GM23338 (cell line): Measurements from ENCODE around the gene HDHD5. TPM values are rescaled to one million over a fixed set of nuclear protein-coding genes. Genes with fewer than 3 reads are reported as not detected.

Source experiments
- ATAC-seq: fragments of 200-7000 bp; cut with Tn5 transposase; 3 replicates; pipeline ENCODE4 v1.9.1; 2020
- DNase-seq: peaks from one replicate; pipeline ENCODE4 v3.0.0-alpha.2; 2015; ENCODE audit warnings: low spot score
- H2AFZ ChIP-seq: fragments of 200-600 bp; sonication (generic); 2 replicates; pipeline ENCODE4 v1.8.0; 2016; ENCODE audit warnings: antibody characterized with exemption, mild to moderate bottlenecking, moderate library complexity
- H3F3A ChIP-seq: fragments of 200-600 bp; sonication (generic); replicated peaks from 2 replicates; pipeline ENCODE4 v1.8.0; 2017; ENCODE audit warnings: antibody characterized with exemption, mixed run types, low read depth
- H3K27ac ChIP-seq: fragments of 200-600 bp; sonication (generic); 2 replicates; pipeline ENCODE4 v1.6.1; 2016; ENCODE audit warnings: low read depth
- H3K27me3 ChIP-seq: fragments of 200-600 bp; sonication (generic); 2 replicates; pipeline ENCODE4 v1.8.0; 2016; ENCODE audit warnings: mild to moderate bottlenecking, mixed run types, moderate library complexity; ENCODE audit not compliant: insufficient read depth
- H3K36me3 ChIP-seq: fragments of 200-600 bp; sonication (generic); 2 replicates; pipeline ENCODE4 v1.8.0; 2016; ENCODE audit warnings: mild to moderate bottlenecking; ENCODE audit not compliant: insufficient read depth
- H3K4me1 ChIP-seq: fragments of 200-600 bp; sonication (generic); 2 replicates; pipeline ENCODE4 v1.8.0; 2016; ENCODE audit warnings: mild to moderate bottlenecking, moderate library complexity; ENCODE audit not compliant: insufficient read depth
- H3K4me2 ChIP-seq: fragments of 200-600 bp; sonication (generic); 2 replicates; pipeline ENCODE4 v1.7.1; 2017; ENCODE audit warnings: mixed run types
- H3K4me3 ChIP-seq: fragments of 200-600 bp; sonication (generic); 2 replicates; pipeline ENCODE4 v1.6.1; 2016; ENCODE audit warnings: mixed run types
- H3K79me2 ChIP-seq: fragments of 200-600 bp; sonication (generic); replicated peaks from 2 replicates; pipeline ENCODE4 v1.8.0; 2017; ENCODE audit warnings: mild to moderate bottlenecking; ENCODE audit not compliant: insufficient read depth
- H3K9me2 ChIP-seq: fragments of 200-600 bp; sonication (generic); 2 replicates; pipeline ENCODE4 v1.8.0; 2017; ENCODE audit not compliant: insufficient read depth
- H4K20me1 ChIP-seq: fragments of 200-600 bp; sonication (generic); replicated peaks from 2 replicates; pipeline ENCODE4 v1.8.0; 2017; ENCODE audit warnings: mild to moderate bottlenecking; ENCODE audit not compliant: insufficient read depth
- H3K27ac Mint-ChIP-seq: 2 replicates; pipeline ENCODE4 v1.8.0; 2020; ENCODE audit warnings: inconsistent platforms, mild to moderate bottlenecking, moderate library complexity, mixed read lengths
- H3K27me3 Mint-ChIP-seq: 3 replicates; pipeline ENCODE4 v1.8.0; 2022; ENCODE audit warnings: low read depth, mild to moderate bottlenecking, moderate library complexity, mixed read lengths, inconsistent platforms; ENCODE audit not compliant: insufficient read depth, poor library complexity
- H3K36me3 Mint-ChIP-seq: 3 replicates; pipeline ENCODE4 v1.8.0; 2021; ENCODE audit warnings: low read depth, mild to moderate bottlenecking, inconsistent platforms, moderate library complexity, mixed read lengths
- H3K4me1 Mint-ChIP-seq: 3 replicates; pipeline ENCODE4 v1.8.0; 2020; ENCODE audit warnings: mild to moderate bottlenecking, inconsistent platforms, mixed read lengths
- H3K4me3 Mint-ChIP-seq: 3 replicates; pipeline ENCODE4 v1.8.0; 2021; ENCODE audit warnings: moderate library complexity, mild to moderate bottlenecking, inconsistent platforms, mixed read lengths
- H3K9me3 Mint-ChIP-seq: 3 replicates; pipeline ENCODE4 v1.8.0; 2020; ENCODE audit warnings: moderate library complexity, mild to moderate bottlenecking, inconsistent platforms, mixed read lengths
- EZH2phosphoT487 ChIP-seq: fragments of 200-600 bp; sonication (generic); IDR thresholded peaks from one replicate; pipeline ENCODE4 v1.8.1; 2018; ENCODE audit warnings: antibody characterized with exemption; ENCODE audit not compliant: unreplicated experiment
- JUNB ChIP-seq: IDR thresholded peaks from one replicate; pipeline ENCODE4 v1.6.1; 2016; ENCODE audit warnings: antibody characterized with exemption; ENCODE audit not compliant: unreplicated experiment
- NANOG ChIP-seq: IDR thresholded peaks from 2 replicates; pipeline ENCODE4 v1.6.1; 2016; ENCODE audit warnings: antibody characterized with exemption, borderline replicate concordance
- POLR2AphosphoS5 ChIP-seq: IDR thresholded peaks from 2 replicates; pipeline ENCODE4 v1.6.1; 2016; ENCODE audit warnings: antibody characterized with exemption, low read depth
- ZNF114 ChIP-seq: fragments of 250-450 bp; sonication (Bioruptor Pico); IDR thresholded peaks from 2 replicates; pipeline ENCODE4 v1.5.0; 2020; ENCODE audit warnings: mild to moderate bottlenecking, moderate library complexity
- ZNF331 ChIP-seq: fragments of 250-450 bp; sonication (Bioruptor Pico); IDR thresholded peaks from 2 replicates; pipeline ENCODE4 v1.5.0; 2020; ENCODE audit warnings: low read depth, mild to moderate bottlenecking, moderate library complexity
- polyA plus RNA-seq: library from polyadenylated mRNA; unstranded; fragments of >200 nt; fragmentation: Nextera tagmentation; extraction: Ambion mirVana; gene quantifications from 2 replicates; pipeline ENCODE4 v1.2.1, GENCODE V29; 2016
- total RNA-seq: library from RNA; depleted of rRNA; stranded (reverse); fragments of >200 nt; shearing (Covaris generic); gene quantifications from 2 replicates; pipeline ENCODE4 v1.2.3, GENCODE V29; 2014
- TF ChIP-seq, protein P1 (sequence below), 2 experiments: fragments of 200-600 bp in 1 of 2; sonication (generic) in 1 of 2; conservative IDR thresholded peaks; 2 replicates each; pipeline versions ENCODE4 v1.5.1 to v1.6.1; 2016 to 2017; ENCODE audit warnings: antibody characterized with exemption in 2 of 2, low read depth in 2 of 2, mild to moderate bottlenecking in 2 of 2, moderate library complexity in 1 of 2
- TF ChIP-seq, protein P2 (sequence below): IDR thresholded peaks from one replicate; pipeline ENCODE4 v1.6.1; 2018; ENCODE audit warnings: antibody characterized with exemption; ENCODE audit not compliant: unreplicated experiment
- TF ChIP-seq, protein P3 (sequence below): IDR thresholded peaks from 2 replicates; pipeline ENCODE4 v1.6.1; 2016; ENCODE audit warnings: antibody characterized with exemption

Gene HDHD5
- total and polyA plus RNA-seq, 2 experiments from 2014 or later, result 70.0 to 116 TPM

DNA sequence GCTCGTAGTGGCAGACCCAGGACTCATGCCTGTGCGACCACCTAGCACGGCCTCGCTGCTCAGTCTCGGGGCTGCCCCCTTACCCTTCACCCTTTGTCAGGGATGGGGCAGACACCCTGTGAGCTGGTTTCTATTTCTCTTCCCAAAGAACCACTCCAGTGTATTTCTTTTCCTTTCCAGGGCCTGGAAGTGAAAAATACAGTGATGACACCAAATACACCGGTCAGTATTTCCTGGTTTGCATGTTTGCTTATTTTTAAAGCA lies 51.6 kb downstream of the HDHD5 start (continued):
- TF ChIP-seq NANOG (no peak), POLR2AphosphoS5 (no peak), EZH2phosphoT487 (no peak), JUNB (no peak)
- TF ChIP-seq, protein P1, sequence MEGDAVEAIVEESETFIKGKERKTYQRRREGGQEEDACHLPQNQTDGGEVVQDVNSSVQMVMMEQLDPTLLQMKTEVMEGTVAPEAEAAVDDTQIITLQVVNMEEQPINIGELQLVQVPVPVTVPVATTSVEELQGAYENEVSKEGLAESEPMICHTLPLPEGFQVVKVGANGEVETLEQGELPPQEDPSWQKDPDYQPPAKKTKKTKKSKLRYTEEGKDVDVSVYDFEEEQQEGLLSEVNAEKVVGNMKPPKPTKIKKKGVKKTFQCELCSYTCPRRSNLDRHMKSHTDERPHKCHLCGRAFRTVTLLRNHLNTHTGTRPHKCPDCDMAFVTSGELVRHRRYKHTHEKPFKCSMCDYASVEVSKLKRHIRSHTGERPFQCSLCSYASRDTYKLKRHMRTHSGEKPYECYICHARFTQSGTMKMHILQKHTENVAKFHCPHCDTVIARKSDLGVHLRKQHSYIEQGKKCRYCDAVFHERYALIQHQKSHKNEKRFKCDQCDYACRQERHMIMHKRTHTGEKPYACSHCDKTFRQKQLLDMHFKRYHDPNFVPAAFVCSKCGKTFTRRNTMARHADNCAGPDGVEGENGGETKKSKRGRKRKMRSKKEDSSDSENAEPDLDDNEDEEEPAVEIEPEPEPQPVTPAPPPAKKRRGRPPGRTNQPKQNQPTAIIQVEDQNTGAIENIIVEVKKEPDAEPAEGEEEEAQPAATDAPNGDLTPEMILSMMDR (conservative IDR thresholded peaks at IDR 0.05; ENCODE audit: low read depth in 2 of 2), result no peak
- TF ChIP-seq, protein P2, sequence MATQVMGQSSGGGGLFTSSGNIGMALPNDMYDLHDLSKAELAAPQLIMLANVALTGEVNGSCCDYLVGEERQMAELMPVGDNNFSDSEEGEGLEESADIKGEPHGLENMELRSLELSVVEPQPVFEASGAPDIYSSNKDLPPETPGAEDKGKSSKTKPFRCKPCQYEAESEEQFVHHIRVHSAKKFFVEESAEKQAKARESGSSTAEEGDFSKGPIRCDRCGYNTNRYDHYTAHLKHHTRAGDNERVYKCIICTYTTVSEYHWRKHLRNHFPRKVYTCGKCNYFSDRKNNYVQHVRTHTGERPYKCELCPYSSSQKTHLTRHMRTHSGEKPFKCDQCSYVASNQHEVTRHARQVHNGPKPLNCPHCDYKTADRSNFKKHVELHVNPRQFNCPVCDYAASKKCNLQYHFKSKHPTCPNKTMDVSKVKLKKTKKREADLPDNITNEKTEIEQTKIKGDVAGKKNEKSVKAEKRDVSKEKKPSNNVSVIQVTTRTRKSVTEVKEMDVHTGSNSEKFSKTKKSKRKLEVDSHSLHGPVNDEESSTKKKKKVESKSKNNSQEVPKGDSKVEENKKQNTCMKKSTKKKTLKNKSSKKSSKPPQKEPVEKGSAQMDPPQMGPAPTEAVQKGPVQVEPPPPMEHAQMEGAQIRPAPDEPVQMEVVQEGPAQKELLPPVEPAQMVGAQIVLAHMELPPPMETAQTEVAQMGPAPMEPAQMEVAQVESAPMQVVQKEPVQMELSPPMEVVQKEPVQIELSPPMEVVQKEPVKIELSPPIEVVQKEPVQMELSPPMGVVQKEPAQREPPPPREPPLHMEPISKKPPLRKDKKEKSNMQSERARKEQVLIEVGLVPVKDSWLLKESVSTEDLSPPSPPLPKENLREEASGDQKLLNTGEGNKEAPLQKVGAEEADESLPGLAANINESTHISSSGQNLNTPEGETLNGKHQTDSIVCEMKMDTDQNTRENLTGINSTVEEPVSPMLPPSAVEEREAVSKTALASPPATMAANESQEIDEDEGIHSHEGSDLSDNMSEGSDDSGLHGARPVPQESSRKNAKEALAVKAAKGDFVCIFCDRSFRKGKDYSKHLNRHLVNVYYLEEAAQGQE, result no peak

DNA sequence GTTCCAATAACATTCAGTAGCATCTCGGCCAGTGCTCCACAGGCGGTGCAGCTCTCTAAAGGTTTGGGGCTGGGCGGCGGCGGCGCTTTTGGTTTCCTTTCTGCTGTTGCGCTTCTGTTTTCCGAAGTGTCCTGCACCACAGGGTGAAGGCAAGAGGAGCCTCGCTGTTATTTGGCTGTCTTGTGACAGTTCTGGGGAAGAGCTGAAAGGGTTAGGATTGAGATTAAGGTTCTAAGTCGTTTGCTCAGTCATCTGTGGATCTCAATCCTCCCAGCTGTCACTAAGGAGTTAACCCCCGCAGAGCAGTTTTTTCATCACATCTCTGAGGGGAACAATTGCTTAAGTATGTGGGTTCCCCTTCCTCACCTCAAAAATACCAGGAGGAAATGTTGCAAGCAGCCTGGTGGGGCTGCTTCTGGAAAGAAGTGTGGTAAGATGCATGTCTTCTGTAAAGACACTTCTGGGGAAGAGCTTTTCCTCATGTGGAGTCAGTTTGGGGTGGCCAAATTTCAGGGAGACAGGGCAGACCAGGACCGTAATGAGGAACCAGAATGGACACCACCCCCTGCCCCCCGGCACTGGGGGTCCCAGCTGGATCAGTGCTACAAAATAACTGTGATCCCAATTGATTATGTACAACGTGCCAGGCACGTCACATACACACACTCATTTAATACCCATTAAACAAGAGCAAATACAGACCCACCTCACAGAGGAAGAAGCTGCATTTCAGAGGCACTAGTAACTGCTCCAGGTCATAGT lies 52.1 kb downstream of the HDHD5 start:
- H3F3A ChIP-seq, result 0 out of 2 replicates have a peak, but pooled peaks cover 2% of the 10 kb centered on the region
- H3K36me3 ChIP-seq, result no peaks in the 10 kb centered on the region; the same call in 1 of the 2 replicates
- H3K79me2 ChIP-seq, result no peaks in the 10 kb centered on the region
- no peak for ATAC-seq
- no peak for DNase-seq
- H4K20me1 ChIP-seq, result 0 out of 2 replicates have a peak, but pooled peaks cover 3% of the 10 kb centered on the region
- H3K4me1 ChIP-seq, result no peaks in the 10 kb centered on the region
- no peak overlapping the region for H2AFZ ChIP-seq
- H3K27me3 Mint-ChIP-seq, result peaks cover 5% of the 10 kb centered on the region
- no peak overlapping the region for H3K4me3 ChIP-seq
- peaks cover 10% of the 10 kb centered on the region; the same call in 2 of the 3 replicates for H3K4me1 Mint-ChIP-seq
- no peak overlapping the region for H3K4me2 ChIP-seq
- H3K27ac Mint-ChIP-seq, result no peak overlapping the region
- H3K4me3 Mint-ChIP-seq, result no peak overlapping the region
- H3K9me3 Mint-ChIP-seq, result no peaks in the 10 kb centered on the region; the same call in 2 of the 3 replicates
- H3K9me2 ChIP-seq, result no peaks in the 10 kb centered on the region
- no peak overlapping the region for H3K27ac ChIP-seq
- no peaks in the 10 kb centered on the region for H3K27me3 ChIP-seq
- H3K36me3 Mint-ChIP-seq, result peaks cover 6% of the 10 kb centered on the region; the same call in 2 of the 3 replicates
- TF ChIP-seq POLR2AphosphoS5 (no peak), JUNB (no peak), ZNF331 (CRISPR knock-in tag) (no peak), ZNF114 (CRISPR knock-in tag) (no peak)
- TF ChIP-seq, protein P3, sequence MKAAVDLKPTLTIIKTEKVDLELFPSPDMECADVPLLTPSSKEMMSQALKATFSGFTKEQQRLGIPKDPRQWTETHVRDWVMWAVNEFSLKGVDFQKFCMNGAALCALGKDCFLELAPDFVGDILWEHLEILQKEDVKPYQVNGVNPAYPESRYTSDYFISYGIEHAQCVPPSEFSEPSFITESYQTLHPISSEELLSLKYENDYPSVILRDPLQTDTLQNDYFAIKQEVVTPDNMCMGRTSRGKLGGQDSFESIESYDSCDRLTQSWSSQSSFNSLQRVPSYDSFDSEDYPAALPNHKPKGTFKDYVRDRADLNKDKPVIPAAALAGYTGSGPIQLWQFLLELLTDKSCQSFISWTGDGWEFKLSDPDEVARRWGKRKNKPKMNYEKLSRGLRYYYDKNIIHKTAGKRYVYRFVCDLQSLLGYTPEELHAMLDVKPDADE, result no peak
- TF ChIP-seq, protein P2, result no peak
